Activated T-cell treated with anti-CD3 and anti-CD28 coated beads for 24 hours (primary cell): ENCODE measurements around the gene ANKFN1.
A peak's percentile ranks its signal among the peaks of the same experiment; 100 is the strongest.
"Not testable (repeated sequence)": the region's sequence is repeated elsewhere in the genome, so short reads cannot be mapped to it uniquely, and the experiment has no call there.

ENCODE experiments used
- DNase-seq: peaks from one replicate; pipeline ENCODE4 v3.0.0-alpha.2; 2020; ENCODE audit warnings: low read depth

ANKFN1 gene

GRCh38 chr17:56326001-56326359 lies 172.7 kb downstream of the ANKFN1 start:
- no peak for DNase-seq

GRCh38 chr17:56347639-56348038 lies 194.4 kb downstream of the ANKFN1 start:
- DNase-seq = no peak

GRCh38 chr17:56350592-56350991 lies 197.3 kb downstream of the ANKFN1 start:
- no peak for DNase-seq

- no peak for DNase-seq
These were observed 198.4 kb downstream of the ANKFN1 start for GRCh38 chr17:56351675-56352074.

GRCh38 chr17:56358651-56359050 lies 205.4 kb downstream of the ANKFN1 start:
- no peak for DNase-seq

- no peak for DNase-seq
These were observed 206.2 kb downstream of the ANKFN1 start for GRCh38 chr17:56359518-56359917.

- DNase-seq = no peak
These were observed 214.1 kb downstream of the ANKFN1 start for GRCh38 chr17:56367366-56367765.

GRCh38 chr17:56373981-56374833 lies 220.9 kb downstream of the ANKFN1 start:
- DNase-seq = no peak

GRCh38 chr17:56389356-56389755 lies 236.1 kb downstream of the ANKFN1 start:
- DNase-seq = no peak

GRCh38 chr17:56392321-56392720 lies 239.0 kb downstream of the ANKFN1 start:
- DNase-seq = no peak

GRCh38 chr17:56393156-56393555 lies 239.9 kb downstream of the ANKFN1 start:
- DNase-seq = no peak

- no peak for DNase-seq
These were observed 242.5 kb downstream of the ANKFN1 start for GRCh38 chr17:56395787-56396186.

- DNase-seq = no peak
These were observed 253.8 kb downstream of the ANKFN1 start for GRCh38 chr17:56407086-56407485.

- DNase-seq = not testable (repeated sequence)
These were observed 259.1 kb downstream of the ANKFN1 start for GRCh38 chr17:56412356-56412755.

- DNase-seq = no peak
These were observed 263.5 kb downstream of the ANKFN1 start for GRCh38 chr17:56416682-56417351.

- DNase-seq = no peak
These were observed 270.7 kb downstream of the ANKFN1 start for GRCh38 chr17:56424005-56424404.

- peak; percentile 0 for DNase-seq
These were observed 271.3 kb downstream of the ANKFN1 start for GRCh38 chr17:56424543-56425044.

GRCh38 chr17:56425483-56425882 lies 272.2 kb downstream of the ANKFN1 start:
- DNase-seq = no peak

GRCh38 chr17:56426901-56427300 lies 273.6 kb downstream of the ANKFN1 start:
- no peak for DNase-seq

- no peak for DNase-seq
These were observed 278.5 kb downstream of the ANKFN1 start for GRCh38 chr17:56431736-56432135.

- DNase-seq = no peak
These were observed 279.2 kb downstream of the ANKFN1 start for GRCh38 chr17:56432443-56432842.

GRCh38 chr17:56434610-56435009 lies 281.3 kb downstream of the ANKFN1 start:
- no peak for DNase-seq

GRCh38 chr17:56436142-56436541 lies 282.9 kb downstream of the ANKFN1 start:
- no peak for DNase-seq
